GM21717 (cell line): ENCODE results near the gene ARHGDIG.
"Not testable (repeated sequence)": the region's sequence is repeated elsewhere in the genome, so short reads cannot be mapped to it uniquely, and the experiment has no call there.

Experiments used
- ATAC-seq: cut with Tn5 transposase; IDR thresholded peaks from one replicate; pipeline ENCODE4 v1.9.1; 2021; ENCODE audit warnings: mild to moderate bottlenecking, moderate library complexity; ENCODE audit not compliant: unreplicated experiment

The ARHGDIG gene

DNA sequence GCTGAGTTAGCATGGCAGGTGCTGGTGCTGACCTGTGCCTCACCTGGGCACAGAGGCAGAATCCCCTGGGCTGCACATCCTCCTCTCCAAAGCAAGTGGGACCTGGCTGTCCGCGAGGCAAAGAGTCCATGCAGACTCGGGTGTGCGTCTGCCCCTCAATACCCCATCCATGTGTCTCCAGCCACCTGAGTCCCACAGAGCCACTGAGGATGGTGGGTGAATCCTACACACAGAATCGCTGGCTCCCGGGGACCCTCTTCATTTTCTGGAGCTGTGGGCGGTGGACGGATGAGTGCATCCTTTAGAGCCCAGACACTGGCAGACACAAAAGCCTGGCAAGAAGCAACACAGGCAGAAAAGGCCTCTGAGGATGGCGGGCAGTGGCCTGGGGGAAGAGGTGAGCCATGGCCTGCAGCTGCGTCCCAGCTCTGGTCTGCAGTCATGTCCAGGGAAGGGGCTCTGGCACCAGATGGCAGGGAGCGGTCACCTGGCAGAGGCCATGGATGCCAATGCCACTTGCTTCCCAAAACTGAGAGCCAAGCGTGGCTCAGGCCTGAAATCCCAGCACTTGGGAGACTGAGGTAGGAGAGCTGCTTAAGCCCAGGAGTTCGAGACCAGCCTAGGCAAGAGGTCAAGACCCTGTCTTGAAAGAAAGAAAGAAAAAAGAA is 42.2 kb downstream of the ARHGDIG start:
- ATAC-seq, result no peak

DNA sequence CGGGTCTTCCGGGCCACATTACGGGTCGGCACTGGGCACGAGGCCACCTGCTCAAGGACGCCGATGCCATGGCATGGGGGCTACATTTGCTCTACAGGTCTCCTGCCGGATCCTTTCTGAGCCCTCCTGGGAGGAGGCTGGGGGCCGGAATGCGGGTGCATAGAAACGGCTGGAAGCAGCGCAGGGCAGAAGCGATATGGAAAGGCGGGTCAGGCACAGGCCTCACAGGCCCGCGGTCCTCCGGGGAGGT is 43.7 kb downstream of the ARHGDIG start:
- ATAC-seq, result no peak

DNA sequence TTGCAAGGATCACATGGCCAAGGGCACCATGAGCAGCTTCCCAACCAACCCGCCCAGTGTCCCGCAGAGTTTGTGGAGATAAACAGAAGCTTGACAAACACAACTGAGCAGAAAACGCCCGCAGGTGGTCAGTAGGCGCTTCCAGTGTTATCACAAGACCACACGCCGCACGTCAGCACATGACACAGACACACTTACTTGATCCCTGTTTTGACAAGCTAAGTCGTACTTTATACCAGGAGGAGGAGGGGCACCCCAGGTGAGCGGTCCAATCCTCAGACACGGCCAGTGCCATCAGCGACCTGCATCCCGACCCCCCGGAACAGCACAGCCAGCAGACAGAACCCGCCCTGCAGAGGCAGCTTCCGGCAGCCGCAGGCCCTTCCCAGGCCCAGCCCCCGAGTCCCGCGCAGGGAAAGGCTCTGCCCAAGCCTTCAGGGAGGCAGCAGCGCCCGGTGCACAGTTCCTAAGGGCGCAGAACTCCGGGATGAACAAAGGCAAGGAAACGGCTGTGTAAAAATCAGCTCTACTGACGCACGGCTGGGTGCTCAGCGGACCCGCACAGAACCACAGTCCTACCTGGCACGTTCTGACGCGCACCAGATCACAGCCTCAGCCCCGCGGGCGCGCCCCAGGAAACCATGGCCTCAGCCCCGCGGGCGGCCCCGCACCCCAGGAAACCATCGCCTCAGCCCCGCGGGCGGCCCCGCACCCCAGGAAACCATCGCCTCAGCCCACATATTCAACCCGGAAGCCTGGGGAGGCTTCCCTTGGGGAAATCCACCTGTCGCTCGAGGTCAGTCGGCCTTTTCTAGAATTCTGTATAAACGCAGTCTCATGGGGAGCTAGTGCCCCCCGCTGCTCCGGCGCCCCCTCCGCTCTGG is 44.3 kb downstream of the ARHGDIG start:
- ATAC-seq, result no peak

DNA sequence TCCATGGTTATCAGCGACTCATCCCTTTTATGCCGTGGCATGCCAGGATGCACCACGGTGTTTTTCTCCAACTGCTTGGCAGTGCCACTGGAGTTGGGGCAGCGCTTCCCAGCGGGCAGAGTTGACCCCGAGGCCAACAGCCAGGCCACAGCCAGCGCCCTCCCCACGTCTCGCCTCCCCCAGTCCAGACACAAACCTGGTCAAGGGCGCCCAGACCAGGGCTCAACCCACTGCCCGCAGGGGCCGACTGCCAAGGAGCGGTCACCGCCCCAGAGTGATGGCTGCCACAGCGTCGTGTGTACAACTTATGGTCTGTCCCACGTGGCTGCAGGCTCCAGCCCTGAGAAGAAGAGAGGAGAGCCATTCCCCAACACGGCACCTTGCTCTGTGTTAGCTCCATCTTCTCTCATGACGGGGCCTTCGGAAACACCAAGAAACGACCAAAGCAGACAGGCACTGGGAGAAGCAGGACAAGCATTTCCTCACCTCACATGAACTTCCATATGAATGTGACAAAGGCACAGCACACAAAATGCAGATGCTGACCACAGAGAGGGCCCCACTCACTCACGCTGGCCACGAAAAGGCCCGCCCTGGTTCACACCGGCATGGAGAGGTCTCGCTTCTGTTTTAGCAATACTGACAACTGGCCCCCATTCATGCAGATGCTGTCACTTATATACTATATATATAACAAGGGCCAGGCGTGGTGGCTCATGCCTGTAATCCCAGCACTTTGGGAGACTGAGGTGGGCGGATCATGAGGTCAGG is 45.2 kb downstream of the ARHGDIG start:
- no peak for ATAC-seq

DNA sequence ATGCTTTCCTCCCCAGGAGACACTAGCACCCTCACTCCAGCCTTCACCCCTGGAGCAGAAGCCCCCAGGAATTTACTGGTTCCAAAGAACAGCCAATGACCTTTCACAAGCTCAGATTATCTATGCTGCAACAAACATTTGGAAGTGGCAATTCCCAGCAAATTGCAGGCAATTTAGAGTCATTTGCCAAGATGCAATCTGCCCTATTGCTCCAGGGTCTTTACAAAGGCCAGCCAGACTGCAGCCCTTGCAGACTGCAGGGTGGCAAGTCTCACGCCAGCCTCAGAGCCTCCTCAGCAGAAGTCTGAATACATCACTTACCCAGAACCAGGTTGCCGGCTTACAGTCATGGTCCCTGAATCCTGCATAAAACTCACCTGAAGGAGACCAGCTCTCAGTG is 50.4 kb downstream of the ARHGDIG start:
- no peak for ATAC-seq

DNA sequence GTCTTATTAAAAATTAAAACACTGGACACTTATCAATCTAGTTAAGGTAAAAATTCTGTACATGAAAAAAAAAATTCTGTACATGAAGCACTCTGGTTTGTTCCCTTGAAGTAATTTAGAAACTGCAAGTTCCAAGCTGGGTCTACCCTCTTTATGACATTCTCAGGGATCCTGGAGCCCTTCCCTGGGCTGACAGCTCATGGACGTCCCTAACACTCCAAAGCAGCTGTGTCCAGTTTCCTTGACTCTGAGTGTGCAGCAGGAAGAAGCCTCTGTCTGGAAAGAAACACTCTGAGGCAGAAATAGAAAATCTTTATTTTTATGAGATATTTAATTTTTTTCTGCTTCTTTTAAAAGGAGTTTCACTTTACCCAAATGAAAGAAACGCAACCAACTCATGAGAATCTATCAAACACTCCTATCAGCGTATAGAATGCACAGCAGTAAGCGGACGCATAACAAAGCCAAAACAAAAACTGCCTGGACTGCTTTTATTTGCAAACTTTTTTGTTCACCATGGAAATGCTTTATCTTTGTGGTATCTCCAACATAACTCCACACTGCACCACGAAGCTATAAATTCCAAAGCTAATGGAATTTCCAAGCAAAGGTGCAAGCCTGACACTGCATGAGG is 50.9 kb downstream of the ARHGDIG start:
- not testable (repeated sequence) for ATAC-seq
